OCI-LY7 (cell line): ENCODE data around the gene DOP1A. TPM values are rescaled to one million over a fixed set of nuclear protein-coding genes. Genes with fewer than 3 reads are reported as not detected.

Source experiments
- BruUV-seq: library from RNA; stranded (reverse); fragments of 400-500 nt; replicated peaks from 2 replicates; lab custom pipeline; 2021; lab: Mats Ljungman, UMichigan
- CTCF ChIA-PET: fragments of 300-600 bp; sonication (Branson Sonifier 250); formaldehyde crosslinking; loops from one replicate; lab custom pipeline; 2022; ENCODE audit warnings: antibody characterized with exemption; ENCODE audit not compliant: unreplicated experiment; lab: Charles Lee
- POLR2A ChIA-PET: fragments of 300-600 bp; sonication (Branson Sonifier 250); formaldehyde crosslinking; loops from one replicate; lab custom pipeline; 2022; ENCODE audit warnings: antibody characterized with exemption; lab: Charles Lee
- DNase-seq: peaks from one replicate; pipeline ENCODE4 v3.0.0-alpha.2; 2015; ENCODE audit warnings: low spot score
- H2AFZ ChIP-seq: fragments of 200-600 bp; sonication (generic), shearing (Covaris generic); 2 replicates; pipeline ENCODE4 v1.6.1; 2014; ENCODE audit warnings: mild to moderate bottlenecking, antibody characterized with exemption, low read length, moderate library complexity
- H3K27ac ChIP-seq: fragments of 200-600 bp; sonication (generic); 2 replicates; pipeline ENCODE4 v1.5.1; 2014; ENCODE audit warnings: mixed run types, low read depth, mild to moderate bottlenecking, moderate library complexity, low read length, inconsistent platforms; ENCODE audit not compliant: poor library complexity, severe bottlenecking
- H3K36me3 ChIP-seq: fragments of 200-600 bp; sonication (generic); 2 replicates; pipeline ENCODE4 v1.6.1; 2014; ENCODE audit warnings: mild to moderate bottlenecking, antibody characterized with exemption, low read length, moderate library complexity, mixed read lengths; ENCODE audit not compliant: insufficient read depth
- H3K4me1 ChIP-seq: fragments of 200-600 bp; sonication (generic); 2 replicates; pipeline ENCODE4 v1.5.1; 2014; ENCODE audit warnings: mild to moderate bottlenecking, low read length; ENCODE audit not compliant: insufficient read depth, poor library complexity, severe bottlenecking
- H3K4me2 ChIP-seq: fragments of 200-600 bp; sonication (generic); 2 replicates; pipeline ENCODE4 v1.6.1; 2014; ENCODE audit warnings: mild to moderate bottlenecking, low read length
- H3K4me3 ChIP-seq: fragments of 200-600 bp; sonication (generic); 2 replicates; pipeline ENCODE4 v1.5.1; 2014; ENCODE audit warnings: mild to moderate bottlenecking, low read depth, low read length; ENCODE audit not compliant: poor library complexity, severe bottlenecking
- H3K79me2 ChIP-seq: fragments of 200-600 bp; sonication (generic); 2 replicates; pipeline ENCODE4 v1.6.1; 2016; ENCODE audit warnings: low read depth, mild to moderate bottlenecking, low read length, moderate library complexity, mixed read lengths; ENCODE audit not compliant: insufficient read depth
- H3K9me2 ChIP-seq: fragments of 200-600 bp; sonication (generic); 2 replicates; pipeline ENCODE4 v1.6.1; 2016; ENCODE audit warnings: mild to moderate bottlenecking, low read length, mixed read lengths; ENCODE audit not compliant: insufficient read depth
- H3K9me3 ChIP-seq: fragments of 200-600 bp; sonication (generic); 2 replicates; pipeline ENCODE4 v1.6.1; 2014; ENCODE audit warnings: mild to moderate bottlenecking, mixed run types, low read length, mixed read lengths
- H4K20me1 ChIP-seq: fragments of 200-600 bp; sonication (generic); 2 replicates; pipeline ENCODE4 v1.6.1; 2014; ENCODE audit warnings: mild to moderate bottlenecking, antibody characterized with exemption, low read length, moderate library complexity, mixed read lengths; ENCODE audit not compliant: insufficient read depth
- EZH2phosphoT487 ChIP-seq: fragments of 200-600 bp; sonication (generic); IDR thresholded peaks from 2 replicates; pipeline ENCODE4 v1.6.1; 2018; ENCODE audit warnings: low read depth, borderline replicate concordance, mild to moderate bottlenecking, mixed run types, antibody characterized with exemption, low read length, moderate library complexity, mixed read lengths
- intact Hi-C: fragments of 100-400 bp; cut with micrococcal nuclease; formaldehyde crosslinking; loops from one replicate; pipeline ENCODE4 v1.10.0; 2022; ENCODE audit not compliant: unreplicated experiment
- total RNA-seq, 2 experiments: library from RNA; depleted of rRNA in 1 of 2; stranded (reverse); fragments of >200 nt in 1 of 2; shearing (Covaris generic) in 1 of 2; gene quantifications; 2 replicates each; pipeline ENCODE4 v1.2.3, GENCODE V29; 2014 to 2022
- TF ChIP-seq, protein P1 (sequence below): fragments of 200-600 bp; sonication (generic); conservative IDR thresholded peaks from 2 replicates; pipeline ENCODE4 v1.5.1; 2014; ENCODE audit warnings: mild to moderate bottlenecking, antibody characterized with exemption, low read length, moderate library complexity, mixed read lengths

The DOP1A gene
- total RNA-seq, 2 experiments from 2014 or later: 25.2 to 25.6 TPM

DNA sequence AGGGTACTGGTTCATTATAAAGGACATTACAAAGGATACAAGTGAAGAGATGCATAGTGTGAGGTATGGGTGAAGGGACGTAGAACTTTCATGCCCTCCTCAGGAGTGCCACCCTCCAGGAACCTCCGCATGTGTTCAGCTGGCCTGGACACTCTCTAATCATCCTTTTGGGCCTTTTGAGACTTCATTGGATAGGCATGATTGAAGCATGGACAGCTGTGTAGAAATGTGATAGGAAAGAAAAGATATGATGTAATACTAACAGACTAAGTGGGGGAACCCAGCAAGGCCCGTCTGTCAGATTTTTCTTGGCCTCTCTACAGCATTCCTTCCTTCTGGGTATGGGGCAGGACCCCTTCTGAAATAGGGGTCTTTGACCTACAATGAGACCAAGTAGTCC is 31.1 kb downstream of the DOP1A start:
- intact Hi-C loops: no loop called here
- Histone ChIP-seq H3K36me3 (peaks cover 31% of the 10 kb centered on the region), H3K9me2 (no peaks in the 10 kb centered on the region), H3K79me2 (no peaks in the 10 kb centered on the region), H3K27ac (no peak overlapping the region), H3K4me1 (no peaks in the 10 kb centered on the region), H3K4me3 (no peak overlapping the region), H4K20me1 (peaks cover 5% of the 10 kb centered on the region; the same call in 1 of the 2 replicates), H2AFZ (no peak overlapping the region), H3K9me3 (0 out of 2 replicates have a peak, but pooled peaks cover 3% of the 10 kb centered on the region), H3K4me2 (no peak overlapping the region)
- no TSS peak for BruUV-seq
- TF ChIP-seq EZH2phosphoT487: no peak
- TF ChIP-seq, protein P1, sequence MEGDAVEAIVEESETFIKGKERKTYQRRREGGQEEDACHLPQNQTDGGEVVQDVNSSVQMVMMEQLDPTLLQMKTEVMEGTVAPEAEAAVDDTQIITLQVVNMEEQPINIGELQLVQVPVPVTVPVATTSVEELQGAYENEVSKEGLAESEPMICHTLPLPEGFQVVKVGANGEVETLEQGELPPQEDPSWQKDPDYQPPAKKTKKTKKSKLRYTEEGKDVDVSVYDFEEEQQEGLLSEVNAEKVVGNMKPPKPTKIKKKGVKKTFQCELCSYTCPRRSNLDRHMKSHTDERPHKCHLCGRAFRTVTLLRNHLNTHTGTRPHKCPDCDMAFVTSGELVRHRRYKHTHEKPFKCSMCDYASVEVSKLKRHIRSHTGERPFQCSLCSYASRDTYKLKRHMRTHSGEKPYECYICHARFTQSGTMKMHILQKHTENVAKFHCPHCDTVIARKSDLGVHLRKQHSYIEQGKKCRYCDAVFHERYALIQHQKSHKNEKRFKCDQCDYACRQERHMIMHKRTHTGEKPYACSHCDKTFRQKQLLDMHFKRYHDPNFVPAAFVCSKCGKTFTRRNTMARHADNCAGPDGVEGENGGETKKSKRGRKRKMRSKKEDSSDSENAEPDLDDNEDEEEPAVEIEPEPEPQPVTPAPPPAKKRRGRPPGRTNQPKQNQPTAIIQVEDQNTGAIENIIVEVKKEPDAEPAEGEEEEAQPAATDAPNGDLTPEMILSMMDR: no peak
- ChIA-PET CTCF (interaction anchor here (1.0 kb wide), 1 partner anchor 33 kb away, joined by 3 read pairs; the partner anchor contains the start of gene UBE3D), POLR2A (interaction anchor here (1.7 kb wide), 1 partner anchor 9 kb away, joined by 4 read pairs; no protein-coding TSS in a partner anchor)
- DNase-seq: no peak

DNA sequence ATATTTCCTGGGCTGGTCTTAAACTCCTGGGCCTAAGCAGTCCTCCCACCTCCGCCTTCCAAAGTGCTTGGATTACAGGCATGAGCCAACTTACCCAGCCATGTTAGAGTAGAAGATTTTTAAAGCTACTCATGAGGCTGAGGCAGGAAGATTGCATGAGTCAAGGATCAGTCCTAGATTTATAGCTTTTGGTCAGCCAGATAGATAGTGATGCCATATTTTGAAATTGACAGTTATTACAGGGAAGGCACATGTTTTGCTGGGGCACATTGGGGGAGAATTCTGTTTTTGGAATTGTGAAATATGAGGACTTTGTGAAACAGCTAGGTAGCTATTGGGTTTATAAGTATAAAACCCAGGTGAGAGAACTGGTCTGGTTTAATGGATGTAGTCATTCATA is 40.9 kb downstream of the DOP1A start:
- Histone ChIP-seq H3K4me3 (no peak overlapping the region), H3K9me2 (no peaks in the 10 kb centered on the region), H2AFZ (no peak overlapping the region), H3K4me1 (peaks cover 10% of the 10 kb centered on the region), H3K79me2 (no peaks in the 10 kb centered on the region), H4K20me1 (no peaks in the 10 kb centered on the region), H3K36me3 (peaks cover 39% of the 10 kb centered on the region), H3K4me2 (no peak overlapping the region), H3K9me3 (no peaks in the 10 kb centered on the region), H3K27ac (no peak overlapping the region)
- intact Hi-C loops: no loop called here
- no TSS peak for BruUV-seq
- DNase-seq: no peak
- POLR2A ChIA-PET: interaction anchor here (1.0 to 1.3 kb wide), 2 partner anchors 10 to 43 kb away, joined by 4 to 5 read pairs; partner anchors contain the start of gene UBE3D
- TF ChIP-seq, protein P1: no peak
- no peak for TF ChIP-seq EZH2phosphoT487
- CTCF ChIA-PET: no interaction called here

DNA sequence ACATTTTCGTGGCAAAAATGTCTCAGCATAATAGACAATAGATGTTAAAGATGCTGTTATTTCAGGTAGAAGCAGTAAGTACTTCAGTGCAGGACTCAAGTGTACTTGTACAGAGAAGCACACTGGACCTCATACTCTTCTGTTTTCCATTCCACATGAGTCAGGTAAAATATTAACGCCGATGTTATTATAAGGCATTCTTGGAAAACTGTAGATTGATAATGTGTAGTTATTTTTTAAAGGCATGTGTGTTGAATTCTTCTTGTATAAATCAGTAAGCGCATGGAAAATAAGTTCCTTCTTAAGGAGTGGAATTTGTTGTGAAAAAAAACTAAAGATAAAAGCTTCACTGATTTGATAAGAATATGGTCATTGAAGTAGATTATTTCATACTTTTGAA is 45.8 kb downstream of the DOP1A start:
- H3K4me1 ChIP-seq: peaks cover 10% of the 10 kb centered on the region
- H2AFZ ChIP-seq: no peak overlapping the region
- H3K27ac ChIP-seq: no peak overlapping the region
- TF ChIP-seq EZH2phosphoT487: no peak
- TF ChIP-seq, protein P1: no peak
- CTCF ChIA-PET: no interaction called here
- no TSS peak for BruUV-seq
- H4K20me1 ChIP-seq: no peaks in the 10 kb centered on the region
- H3K4me3 ChIP-seq: no peak overlapping the region
- H3K9me3 ChIP-seq: no peaks in the 10 kb centered on the region
- H3K36me3 ChIP-seq: peaks cover 46% of the 10 kb centered on the region
- intact Hi-C loops: no loop called here
- POLR2A ChIA-PET: interaction anchor here (2.0 kb wide), 1 partner anchor 14 kb away, joined by 4 read pairs; no protein-coding TSS in a partner anchor
- no peaks in the 10 kb centered on the region for H3K9me2 ChIP-seq
- no peak for DNase-seq
- H3K4me2 ChIP-seq: no peak overlapping the region
- H3K79me2 ChIP-seq: no peaks in the 10 kb centered on the region
